ENCODE results near the gene PPL.
"Not testable (repeated sequence)": the region's sequence is repeated elsewhere in the genome, so short reads cannot be mapped to it uniquely, and the experiment has no call there.

Gene PPL

GRCh38 chr16:4908854-4909401 is 28.0 kb downstream of the PPL start:
- 81% methylated on average over 1 of the region's 5 CpGs; no CpG with 5 or more reads in 1 of the 2 experiments for WGBS, 2 experiments (ENCODE audit: insufficient coverage in 2 of 2)

GRCh38 chr16:4904942-4905615 is 31.9 kb downstream of the PPL start:
- Histone ChIP-seq H3K36me3 (ENCODE audit: control insufficient read depth, insufficient read depth, low read length) (no peaks in the 10 kb centered on the region), H3K27ac (ENCODE audit: low read depth, low read length, severe bottlenecking) (no peak overlapping the region), H3K9me3 (ENCODE audit: control insufficient read depth, low read length) (no peaks in the 10 kb centered on the region), H3K4me1 (ENCODE audit: control insufficient read depth, insufficient read depth, low read length, poor library complexity, severe bottlenecking) (no peaks in the 10 kb centered on the region), H3K4me3 (ENCODE audit: extremely low read depth, insufficient read depth, low read length, poor library complexity, severe bottlenecking) (no peak overlapping the region)
- 80 to 87% methylated on average over 9 to 12 of the region's 14 CpGs for WGBS, 2 experiments (ENCODE audit: insufficient coverage in 2 of 2)

More at GRCh38 chr16:4908854-4909401, 28.0 kb downstream of the PPL start:
- Histone ChIP-seq H3K27ac (ENCODE audit: low read depth, low read length, severe bottlenecking) (no peak overlapping the region), H3K9me3 (ENCODE audit: control insufficient read depth, low read length) (no peaks in the 10 kb centered on the region), H3K36me3 (ENCODE audit: control insufficient read depth, insufficient read depth, low read length) (no peaks in the 10 kb centered on the region), H3K4me3 (ENCODE audit: extremely low read depth, insufficient read depth, low read length, poor library complexity, severe bottlenecking) (no peak overlapping the region), H3K4me1 (ENCODE audit: control insufficient read depth, insufficient read depth, low read length, poor library complexity, severe bottlenecking) (no peaks in the 10 kb centered on the region)

GRCh38 chr16:4904108-4904941 is 32.6 kb downstream of the PPL start:
- no peak overlapping the region for H3K4me3 ChIP-seq (ENCODE audit: extremely low read depth, insufficient read depth, low read length, poor library complexity, severe bottlenecking)
- no peaks in the 10 kb centered on the region for H3K36me3 ChIP-seq (ENCODE audit: control insufficient read depth, insufficient read depth, low read length)
- no peak overlapping the region for H3K27ac ChIP-seq (ENCODE audit: low read depth, low read length, severe bottlenecking)
- no peaks in the 10 kb centered on the region for H3K9me3 ChIP-seq (ENCODE audit: control insufficient read depth, low read length)
- H3K4me1 ChIP-seq (ENCODE audit: control insufficient read depth, insufficient read depth, low read length, poor library complexity, severe bottlenecking) = no peaks in the 10 kb centered on the region
- 82 to 90% methylated on average over 16 of the region's 16 CpGs for WGBS, 2 experiments (ENCODE audit: insufficient coverage in 2 of 2)

- 89 to 90% methylated on average over 13 of the region's 13 CpGs for WGBS, 2 experiments (ENCODE audit: insufficient coverage in 2 of 2)
- H3K4me3 ChIP-seq (ENCODE audit: extremely low read depth, insufficient read depth, low read length, poor library complexity, severe bottlenecking) = no peak overlapping the region
- no peaks in the 10 kb centered on the region for H3K9me3 ChIP-seq (ENCODE audit: control insufficient read depth, low read length)
- H3K27ac ChIP-seq (ENCODE audit: low read depth, low read length, severe bottlenecking) = no peak overlapping the region
- no peaks in the 10 kb centered on the region for H3K36me3 ChIP-seq (ENCODE audit: control insufficient read depth, insufficient read depth, low read length)
- no peaks in the 10 kb centered on the region for H3K4me1 ChIP-seq (ENCODE audit: control insufficient read depth, insufficient read depth, low read length, poor library complexity, severe bottlenecking)
Observed at GRCh38 chr16:4902038-4902437, 34.9 kb downstream of the PPL start.

- Histone ChIP-seq H3K4me3 (ENCODE audit: extremely low read depth, insufficient read depth, low read length, poor library complexity, severe bottlenecking) (no peak overlapping the region), H3K27ac (ENCODE audit: low read depth, low read length, severe bottlenecking) (no peak overlapping the region)
- 89 to 97% methylated on average over 6 to 7 of the region's 11 CpGs for WGBS, 2 experiments (ENCODE audit: insufficient coverage in 2 of 2)
Observed at GRCh38 chr16:4900750-4901149, 36.2 kb downstream of the PPL start.

GRCh38 chr16:4900036-4900435 is 36.9 kb downstream of the PPL start:
- no peak overlapping the region for H3K27ac ChIP-seq (ENCODE audit: low read depth, low read length, severe bottlenecking)
- no peaks in the 10 kb centered on the region for H3K36me3 ChIP-seq (ENCODE audit: control insufficient read depth, insufficient read depth, low read length)
- no peaks in the 10 kb centered on the region for H3K9me3 ChIP-seq (ENCODE audit: control insufficient read depth, low read length)
- no peaks in the 10 kb centered on the region for H3K4me1 ChIP-seq (ENCODE audit: control insufficient read depth, insufficient read depth, low read length, poor library complexity, severe bottlenecking)
- H3K4me3 ChIP-seq (ENCODE audit: extremely low read depth, insufficient read depth, low read length, poor library complexity, severe bottlenecking) = no peak overlapping the region
- 90% methylated on average over 2 to 3 of the region's 8 CpGs for WGBS, 2 experiments (ENCODE audit: insufficient coverage in 2 of 2)

More at GRCh38 chr16:4900750-4901149, 36.2 kb downstream of the PPL start:
- Histone ChIP-seq H3K9me3 (ENCODE audit: control insufficient read depth, low read length) (no peaks in the 10 kb centered on the region), H3K36me3 (ENCODE audit: control insufficient read depth, insufficient read depth, low read length) (no peaks in the 10 kb centered on the region), H3K4me1 (ENCODE audit: control insufficient read depth, insufficient read depth, low read length, poor library complexity, severe bottlenecking) (no peaks in the 10 kb centered on the region)

- H3K4me1 ChIP-seq (ENCODE audit: control insufficient read depth, insufficient read depth, low read length, poor library complexity, severe bottlenecking) = no peaks in the 10 kb centered on the region
- no peak overlapping the region for H3K27ac ChIP-seq (ENCODE audit: low read depth, low read length, severe bottlenecking)
- no peaks in the 10 kb centered on the region for H3K36me3 ChIP-seq (ENCODE audit: control insufficient read depth, insufficient read depth, low read length)
- 78 to 90% methylated on average over 3 to 5 of the region's 6 CpGs for WGBS, 2 experiments (ENCODE audit: insufficient coverage in 2 of 2)
- no peak overlapping the region for H3K4me3 ChIP-seq (ENCODE audit: extremely low read depth, insufficient read depth, low read length, poor library complexity, severe bottlenecking)
- no peaks in the 10 kb centered on the region for H3K9me3 ChIP-seq (ENCODE audit: control insufficient read depth, low read length)
Observed at GRCh38 chr16:4899474-4899846, 37.5 kb downstream of the PPL start.

GRCh38 chr16:4898811-4899473 is 38.0 kb downstream of the PPL start:
- no peak overlapping the region for H3K4me3 ChIP-seq (ENCODE audit: extremely low read depth, insufficient read depth, low read length, poor library complexity, severe bottlenecking)
- H3K4me1 ChIP-seq (ENCODE audit: control insufficient read depth, insufficient read depth, low read length, poor library complexity, severe bottlenecking) = no peaks in the 10 kb centered on the region
- H3K27ac ChIP-seq (ENCODE audit: low read depth, low read length, severe bottlenecking) = no peak overlapping the region
- 95 to 97% methylated on average over 22 to 27 of the region's 28 CpGs for WGBS, 2 experiments (ENCODE audit: insufficient coverage in 2 of 2)
- H3K36me3 ChIP-seq (ENCODE audit: control insufficient read depth, insufficient read depth, low read length) = no peaks in the 10 kb centered on the region
- no peaks in the 10 kb centered on the region for H3K9me3 ChIP-seq (ENCODE audit: control insufficient read depth, low read length)

GRCh38 chr16:4897328-4897727 is 39.6 kb downstream of the PPL start:
- Histone ChIP-seq H3K4me1 (ENCODE audit: control insufficient read depth, insufficient read depth, low read length, poor library complexity, severe bottlenecking) (no peaks in the 10 kb centered on the region), H3K27ac (ENCODE audit: low read depth, low read length, severe bottlenecking) (no peak overlapping the region), H3K9me3 (ENCODE audit: control insufficient read depth, low read length) (no peaks in the 10 kb centered on the region), H3K4me3 (ENCODE audit: extremely low read depth, insufficient read depth, low read length, poor library complexity, severe bottlenecking) (no peak overlapping the region), H3K36me3 (ENCODE audit: control insufficient read depth, insufficient read depth, low read length) (no peaks in the 10 kb centered on the region)
- 97 to 98% methylated on average over 7 of the region's 7 CpGs for WGBS, 2 experiments (ENCODE audit: insufficient coverage in 2 of 2)

- H3K9me3 ChIP-seq (ENCODE audit: control insufficient read depth, low read length); H3K36me3 ChIP-seq (ENCODE audit: control insufficient read depth, insufficient read depth, low read length); H3K4me3 ChIP-seq (ENCODE audit: extremely low read depth, insufficient read depth, low read length, poor library complexity, severe bottlenecking); H3K4me1 ChIP-seq (ENCODE audit: control insufficient read depth, insufficient read depth, low read length, poor library complexity, severe bottlenecking); H3K27ac ChIP-seq (ENCODE audit: low read depth, low read length, severe bottlenecking): not testable (repeated sequence)
- WGBS, 2 experiments (ENCODE audit: insufficient coverage in 2 of 2) = 87 to 91% methylated on average over 5 of the region's 9 CpGs
Observed at GRCh38 chr16:4896761-4897160, 40.2 kb downstream of the PPL start.
